ENCODE results near the gene CCT5. TPM values are rescaled to one million over a fixed set of nuclear protein-coding genes. Genes with fewer than 3 reads are reported as not detected.

CCT5 gene
- total RNA-seq, 2 donors from 2014 or later, result 113 to 140 TPM

GRCh38 chr5:10232386-10232785 lies 17.7 kb upstream of the CCT5 start:
- intact Hi-C loops (cut with DNase I), result no loop called here
- no peaks in the 10 kb centered on the region for H3K4me1 ChIP-seq (replicated peaks)
- H3K36me3 ChIP-seq, result no peaks in the 10 kb centered on the region
- no peak overlapping the region for H3K27ac ChIP-seq
- 92% methylated on average over 9 of the region's 9 CpGs for WGBS
- no peak overlapping the region for H3K4me3 ChIP-seq
- no peak for DNase-seq (ENCODE audit: low spot score)
- no peaks in the 10 kb centered on the region for H3K27me3 ChIP-seq (replicated peaks; ENCODE audit: insufficient read depth)
- TF ChIP-seq POLR2AphosphoS5 (IDR thresholded peaks at IDR 0.05) (no peak), CTCF (IDR thresholded peaks at IDR 0.05) (no peak), POLR2A (IDR thresholded peaks at IDR 0.05) (no peak)
- no peaks in the 10 kb centered on the region for H3K9me3 ChIP-seq

GRCh38 chr5:10233011-10233410 lies 17.1 kb upstream of the CCT5 start:
- Histone ChIP-seq H3K36me3 (no peaks in the 10 kb centered on the region), H3K4me3 (no peak overlapping the region), H3K4me1 (replicated peaks) (no peaks in the 10 kb centered on the region), H3K27ac (no peak overlapping the region), H3K9me3 (no peaks in the 10 kb centered on the region), H3K27me3 (replicated peaks; ENCODE audit: insufficient read depth) (no peaks in the 10 kb centered on the region)
- intact Hi-C loops (cut with DNase I), result no loop called here
- TF ChIP-seq POLR2AphosphoS5 (IDR thresholded peaks at IDR 0.05), result no peak
- no peak for TF ChIP-seq CTCF (IDR thresholded peaks at IDR 0.05)
- TF ChIP-seq POLR2A (IDR thresholded peaks at IDR 0.05), result no peak
- 78% methylated on average over 7 of the region's 7 CpGs for WGBS
- DNase-seq (ENCODE audit: low spot score), result no peak

- 43% methylated on average over 7 of the region's 7 CpGs for WGBS
- peak; percentile 43 for DNase-seq (ENCODE audit: low spot score)
- Histone ChIP-seq H3K36me3 (no peaks in the 10 kb centered on the region), H3K27ac (no peak overlapping the region), H3K4me3 (no peak overlapping the region), H3K27me3 (replicated peaks; ENCODE audit: insufficient read depth) (no peaks in the 10 kb centered on the region), H3K9me3 (no peaks in the 10 kb centered on the region), H3K4me1 (replicated peaks) (no peaks in the 10 kb centered on the region)
- TF ChIP-seq POLR2A (IDR thresholded peaks at IDR 0.05) (no peak), POLR2AphosphoS5 (IDR thresholded peaks at IDR 0.05) (no peak), CTCF (IDR thresholded peaks at IDR 0.05) (peak in 2 of 4 experiments; percentile 10 to 40)
- intact Hi-C loops (cut with DNase I), result no loop called here
These were observed 16.6 kb upstream of the CCT5 start for GRCh38 chr5:10233505-10233904.

GRCh38 chr5:10235350-10235749 lies 14.7 kb upstream of the CCT5 start:
- DNase-seq (ENCODE audit: low spot score), result no peak
- H3K9me3 ChIP-seq, result no peaks in the 10 kb centered on the region
- TF ChIP-seq POLR2A (IDR thresholded peaks at IDR 0.05) (no peak), CTCF (IDR thresholded peaks at IDR 0.05) (no peak), POLR2AphosphoS5 (IDR thresholded peaks at IDR 0.05) (no peak)
- no peaks in the 10 kb centered on the region for H3K36me3 ChIP-seq
- H3K27ac ChIP-seq, result no peak overlapping the region
- intact Hi-C loops (cut with DNase I), result no loop called here
- no peaks in the 10 kb centered on the region for H3K4me1 ChIP-seq (replicated peaks)
- 91% methylated on average over 8 of the region's 8 CpGs for WGBS
- H3K4me3 ChIP-seq, result no peak overlapping the region
- no peaks in the 10 kb centered on the region for H3K27me3 ChIP-seq (replicated peaks; ENCODE audit: insufficient read depth)

GRCh38 chr5:10243660-10244240 lies 6.3 kb upstream of the CCT5 start:
- 89% methylated on average over 1 of the region's 1 CpG for WGBS
- no peaks in the 10 kb centered on the region for H3K36me3 ChIP-seq
- no peaks in the 10 kb centered on the region for H3K4me1 ChIP-seq (replicated peaks)
- intact Hi-C loops (cut with DNase I), result no loop called here
- no peaks in the 10 kb centered on the region for H3K27me3 ChIP-seq (replicated peaks; ENCODE audit: insufficient read depth)
- no peak overlapping the region for H3K27ac ChIP-seq
- H3K4me3 ChIP-seq, result no peak overlapping the region
- TF ChIP-seq CTCF (IDR thresholded peaks at IDR 0.05), result no peak
- no peak for TF ChIP-seq POLR2AphosphoS5 (IDR thresholded peaks at IDR 0.05)
- no peak for TF ChIP-seq POLR2A (IDR thresholded peaks at IDR 0.05)
- no peak for DNase-seq (ENCODE audit: low spot score)
- no peaks in the 10 kb centered on the region for H3K9me3 ChIP-seq

Data from prostate gland (tissue), 2 donors.